Measurements from ENCODE around the gene CCR7. TPM values are rescaled to one million over a fixed set of nuclear protein-coding genes. Genes with fewer than 3 reads are reported as not detected.

CCR7 gene
- total RNA-seq, 4 donors from 2014 or later: 0.14 to 5.4 (median 4.9) TPM; not detected in 1

GRCh38 chr17:40541873-40542557, 23.3 kb downstream of the CCR7 start:
- H3K4me3 ChIP-seq: no peak overlapping the region
- H3K27me3 ChIP-seq: no peaks in the 10 kb centered on the region
- intact Hi-C loops (cut with DNase I; ENCODE audit: low total_unique reads): no loop called here
- no peak for TF ChIP-seq EP300 (IDR thresholded peaks at IDR 0.05; ENCODE audit: low read depth)
- no peak for TF ChIP-seq CTCF (IDR thresholded peaks at IDR 0.05)
- no peak for TF ChIP-seq POLR2AphosphoS5 (IDR thresholded peaks at IDR 0.05)
- TF ChIP-seq POLR2A (IDR thresholded peaks at IDR 0.05): no peak
- in situ Hi-C loops (cut with MboI; ENCODE audit: low pct_ligation_motif_present in 1 of 4, low pct_unique_long_range_greater_than_20kb in 1 of 4, low sequenced_read_pairs in 3 of 4): loop anchor here in 2 of 4 donors (25.0 kb wide), 1 partner anchor 105 kb away; the partner anchor contains the start of gene IGFBP4 (in 2 of the 2)
- no peak for DNase-seq
- peak overlapping the region; percentile 83 to 92 (median 86) for H3K27ac ChIP-seq
- H3K36me3 ChIP-seq: no peaks in the 10 kb centered on the region
- 71 to 78% methylated on average over 6 to 18 of the region's 18 CpGs for WGBS, 2 donors (ENCODE audit: low coverage in 1 of 2)
- no peaks in the 10 kb centered on the region for H3K9me3 ChIP-seq
- H3K4me1 ChIP-seq: peaks cover 19 to 43% (median 34%) of the 10 kb centered on the region in 4 donors

- peaks cover 21 to 51% (median 37%) of the 10 kb centered on the region in 4 donors for H3K4me1 ChIP-seq
- H3K9me3 ChIP-seq: no peaks in the 10 kb centered on the region
- in situ Hi-C loops (cut with MboI; ENCODE audit: low pct_ligation_motif_present in 1 of 4, low pct_unique_long_range_greater_than_20kb in 1 of 4, low sequenced_read_pairs in 3 of 4) (loop anchor here in 2 of 4 donors (25.0 kb wide), 1 partner anchor 104 kb away; the partner anchor contains the start of gene IGFBP4 (in 2 of the 2)), intact Hi-C loops (cut with DNase I; ENCODE audit: low total_unique reads) (no loop called here)
- no peaks in the 10 kb centered on the region for H3K36me3 ChIP-seq
- 71 to 82% methylated on average over 6 to 19 of the region's 20 CpGs for WGBS, 2 donors (ENCODE audit: low coverage in 1 of 2)
- H3K27ac ChIP-seq: peak overlapping the region; percentile 83 to 92 (median 86)
- DNase-seq: no peak
- no peak overlapping the region for H3K4me3 ChIP-seq
- no peak for TF ChIP-seq POLR2AphosphoS5 (IDR thresholded peaks at IDR 0.05)
- TF ChIP-seq POLR2A (IDR thresholded peaks at IDR 0.05): no peak
- no peak for TF ChIP-seq CTCF (IDR thresholded peaks at IDR 0.05)
- no peak for TF ChIP-seq EP300 (IDR thresholded peaks at IDR 0.05; ENCODE audit: low read depth)
- H3K27me3 ChIP-seq: no peaks in the 10 kb centered on the region
These were observed 24.0 kb downstream of the CCR7 start for GRCh38 chr17:40541060-40541872.

- Histone ChIP-seq H3K36me3 (no peaks in the 10 kb centered on the region), H3K9me3 (no peaks in the 10 kb centered on the region), H3K27me3 (no peaks in the 10 kb centered on the region), H3K4me1 (peaks cover 21 to 55% (median 37%) of the 10 kb centered on the region in 4 donors), H3K27ac (peak overlapping the region; percentile 83 to 92 (median 86)), H3K4me3 (no peak overlapping the region)
- intact Hi-C loops (cut with DNase I; ENCODE audit: low total_unique reads): no loop called here
- in situ Hi-C loops (cut with MboI; ENCODE audit: low pct_ligation_motif_present in 1 of 4, low pct_unique_long_range_greater_than_20kb in 1 of 4, low sequenced_read_pairs in 3 of 4): loop anchor here in 2 of 4 donors (25.0 kb wide), 1 partner anchor 103 kb away; the partner anchor contains the start of gene IGFBP4 (in 2 of the 2)
- 84% methylated on average over 7 of the region's 8 CpGs; no CpG with 5 or more reads in 1 of the 2 donors for WGBS, 2 donors (ENCODE audit: low coverage in 1 of 2)
- no peak for DNase-seq
- TF ChIP-seq POLR2AphosphoS5 (IDR thresholded peaks at IDR 0.05) (no peak), POLR2A (IDR thresholded peaks at IDR 0.05) (no peak), CTCF (IDR thresholded peaks at IDR 0.05) (no peak), EP300 (IDR thresholded peaks at IDR 0.05; ENCODE audit: low read depth) (no peak)
These were observed 24.8 kb downstream of the CCR7 start for GRCh38 chr17:40540448-40540847.
